Measurements from ENCODE around the gene ACACB. TPM values are rescaled to one million over a fixed set of nuclear protein-coding genes. Genes with fewer than 3 reads are reported as not detected.
A peak's percentile ranks its signal among the peaks of the same experiment; 100 is the strongest.

Gene ACACB
- total RNA-seq, 3 donors from 2014 or later (not counting 1 experiment from before 2014, with no cell fraction given): 4.1 to 14.3 (median 8.4) TPM

DNA sequence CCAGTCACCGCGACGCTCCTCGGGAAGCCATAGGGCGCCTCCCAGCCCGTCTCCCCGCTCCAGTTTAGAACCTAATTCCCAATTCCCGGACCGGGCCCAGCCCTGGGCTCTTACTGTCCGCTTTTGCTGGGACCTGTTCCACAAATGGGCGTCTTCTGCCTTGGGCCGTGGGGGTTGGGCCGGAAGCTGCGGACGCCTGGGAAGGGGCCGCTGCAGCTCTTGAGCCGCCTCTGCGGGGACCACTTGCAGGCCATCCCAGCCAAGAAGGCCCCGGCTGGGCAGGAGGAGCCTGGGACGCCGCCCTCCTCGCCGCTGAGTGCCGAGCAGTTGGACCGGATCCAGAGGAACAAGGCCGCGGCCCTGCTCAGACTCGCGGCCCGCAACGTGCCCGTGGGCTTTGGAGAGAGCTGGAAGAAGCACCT is 18.2 kb upstream of the ACACB start:
- H3K4me3 ChIP-seq (ENCODE audit: low read length): peak overlapping the region; percentile 89
- intact Hi-C loops (cut with micrococcal nuclease): loop anchor here (1.0 to 10.0 kb wide), 2 partner anchors 45 to 273 kb away; no protein-coding TSS in a partner anchor
- H3K4me1 Mint-ChIP-seq: peaks cover 37 to 45% of the 10 kb centered on the region in 2 donors
- H3K36me3 Mint-ChIP-seq: no peaks in the 10 kb centered on the region
- WGBS (ENCODE audit: insufficient coverage): under 1% methylated on average over 32 of the region's 32 CpGs
- TF ChIP-seq, protein P1, sequence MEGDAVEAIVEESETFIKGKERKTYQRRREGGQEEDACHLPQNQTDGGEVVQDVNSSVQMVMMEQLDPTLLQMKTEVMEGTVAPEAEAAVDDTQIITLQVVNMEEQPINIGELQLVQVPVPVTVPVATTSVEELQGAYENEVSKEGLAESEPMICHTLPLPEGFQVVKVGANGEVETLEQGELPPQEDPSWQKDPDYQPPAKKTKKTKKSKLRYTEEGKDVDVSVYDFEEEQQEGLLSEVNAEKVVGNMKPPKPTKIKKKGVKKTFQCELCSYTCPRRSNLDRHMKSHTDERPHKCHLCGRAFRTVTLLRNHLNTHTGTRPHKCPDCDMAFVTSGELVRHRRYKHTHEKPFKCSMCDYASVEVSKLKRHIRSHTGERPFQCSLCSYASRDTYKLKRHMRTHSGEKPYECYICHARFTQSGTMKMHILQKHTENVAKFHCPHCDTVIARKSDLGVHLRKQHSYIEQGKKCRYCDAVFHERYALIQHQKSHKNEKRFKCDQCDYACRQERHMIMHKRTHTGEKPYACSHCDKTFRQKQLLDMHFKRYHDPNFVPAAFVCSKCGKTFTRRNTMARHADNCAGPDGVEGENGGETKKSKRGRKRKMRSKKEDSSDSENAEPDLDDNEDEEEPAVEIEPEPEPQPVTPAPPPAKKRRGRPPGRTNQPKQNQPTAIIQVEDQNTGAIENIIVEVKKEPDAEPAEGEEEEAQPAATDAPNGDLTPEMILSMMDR (IDR thresholded peaks at IDR 0.05): no peak
- H3K27ac Mint-ChIP-seq: peak overlapping the region; percentile 77 to 85
- H3K36me3 ChIP-seq (ENCODE audit: control insufficient read depth, insufficient read depth, low read length): peaks cover 9% of the 10 kb centered on the region
- DNase-seq: peak in 1 of 2 donors; percentile 62
- no peaks in the 10 kb centered on the region for H3K27me3 Mint-ChIP-seq (ENCODE audit: low read depth in 2 of 2)
- peaks cover 41% of the 10 kb centered on the region for H3K4me1 ChIP-seq (ENCODE audit: control insufficient read depth, insufficient read depth, low read length)
- peak; percentile 4 to 18 (median 14) for ATAC-seq
- H3K27ac ChIP-seq (ENCODE audit: low read length): peak overlapping the region; percentile 68
- peak overlapping the region; percentile 88 for H3K4me3 Mint-ChIP-seq
- no peaks in the 10 kb centered on the region for H3K9me3 Mint-ChIP-seq
- H3K9me3 ChIP-seq (ENCODE audit: control insufficient read depth, insufficient read depth, low read length): no peaks in the 10 kb centered on the region
- H3K27me3 ChIP-seq (ENCODE audit: control insufficient read depth, insufficient read depth, low read length): no peaks in the 10 kb centered on the region

DNA sequence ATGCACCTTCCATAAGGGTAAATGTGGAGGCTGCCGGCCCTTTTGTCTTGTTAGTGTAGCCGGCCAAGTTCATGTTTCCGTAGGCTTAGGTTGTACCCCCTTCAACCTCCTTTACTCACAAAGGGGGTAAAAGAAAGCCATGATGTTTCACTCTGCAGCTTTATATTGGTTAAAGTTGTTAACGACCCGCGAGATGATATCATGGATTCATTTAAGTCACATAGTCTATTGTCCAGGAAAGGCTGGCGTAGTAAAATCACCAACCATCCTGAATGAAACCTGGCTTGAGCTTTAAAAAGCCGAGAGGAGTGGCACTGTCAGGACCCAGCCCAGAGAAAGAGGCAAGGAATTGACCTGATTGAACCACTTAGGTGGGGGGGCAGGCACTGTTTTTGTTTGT is 17.7 kb upstream of the ACACB start:
- H3K27me3 ChIP-seq (ENCODE audit: control insufficient read depth, insufficient read depth, low read length): no peaks in the 10 kb centered on the region
- intact Hi-C loops (cut with micrococcal nuclease): loop anchor here (1.0 to 10.0 kb wide), 2 partner anchors 45 to 274 kb away; no protein-coding TSS in a partner anchor
- peak overlapping the region; percentile 68 for H3K27ac ChIP-seq (ENCODE audit: low read length)
- Mint-ChIP-seq H3K9me3 (no peaks in the 10 kb centered on the region), H3K36me3 (no peaks in the 10 kb centered on the region), H3K27me3 (ENCODE audit: low read depth in 2 of 2) (no peaks in the 10 kb centered on the region), H3K27ac (peak overlapping the region; percentile 77 to 85), H3K4me1 (peaks cover 32 to 40% of the 10 kb centered on the region in 2 donors), H3K4me3 (peak overlapping the region; percentile 88)
- no peaks in the 10 kb centered on the region for H3K9me3 ChIP-seq (ENCODE audit: control insufficient read depth, insufficient read depth, low read length)
- H3K36me3 ChIP-seq (ENCODE audit: control insufficient read depth, insufficient read depth, low read length): peaks cover 13% of the 10 kb centered on the region
- 9% methylated on average over 7 of the region's 8 CpGs for WGBS (ENCODE audit: insufficient coverage)
- ATAC-seq: no peak
- H3K4me1 ChIP-seq (ENCODE audit: control insufficient read depth, insufficient read depth, low read length): peaks cover 38% of the 10 kb centered on the region
- TF ChIP-seq, protein P1 (IDR thresholded peaks at IDR 0.05): no peak
- no peak for DNase-seq
- H3K4me3 ChIP-seq (ENCODE audit: low read length): peak overlapping the region; percentile 89

DNA sequence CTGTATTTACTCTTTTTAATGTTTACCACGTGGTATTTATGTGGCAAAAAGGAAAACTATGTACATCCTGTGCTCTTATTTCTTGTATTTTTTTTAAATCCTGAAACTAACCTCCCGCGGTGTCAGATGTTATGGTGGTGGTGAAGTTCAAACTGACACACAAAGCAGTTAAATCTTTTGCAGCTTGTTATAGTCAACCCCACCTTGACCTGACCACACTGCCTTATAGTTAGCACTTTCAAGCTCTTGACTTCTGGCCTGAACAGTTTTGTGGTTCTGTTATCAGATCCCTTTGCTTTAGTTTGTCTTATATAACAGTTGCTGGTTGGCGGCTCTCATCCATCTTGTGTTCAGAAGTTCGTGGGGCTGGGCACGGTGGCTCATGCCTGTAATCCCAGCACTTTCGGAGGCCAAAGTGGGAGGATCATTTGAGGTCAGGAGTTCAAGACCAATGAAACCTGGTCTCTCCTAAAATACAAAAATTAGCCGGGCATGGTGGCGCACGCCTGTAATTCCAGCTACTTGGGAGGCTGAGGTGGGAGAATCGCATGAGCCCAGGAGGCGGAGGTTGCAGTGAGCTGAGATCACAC is 16.9 kb upstream of the ACACB start:
- Mint-ChIP-seq H3K27me3 (ENCODE audit: low read depth in 2 of 2) (no peaks in the 10 kb centered on the region), H3K4me3 (peak overlapping the region; percentile 88), H3K9me3 (no peaks in the 10 kb centered on the region), H3K4me1 (peaks cover 28 to 36% of the 10 kb centered on the region in 2 donors), H3K27ac (peak overlapping the region; percentile 77 to 85), H3K36me3 (no peaks in the 10 kb centered on the region)
- intact Hi-C loops (cut with micrococcal nuclease): loop anchor here (10.0 kb wide), 1 partner anchor 275 kb away; no protein-coding TSS in a partner anchor
- Histone ChIP-seq H3K4me1 (ENCODE audit: control insufficient read depth, insufficient read depth, low read length) (peaks cover 34% of the 10 kb centered on the region), H3K36me3 (ENCODE audit: control insufficient read depth, insufficient read depth, low read length) (peaks cover 22% of the 10 kb centered on the region), H3K4me3 (ENCODE audit: low read length) (no peak overlapping the region), H3K27ac (ENCODE audit: low read length) (peak overlapping the region; percentile 68), H3K9me3 (ENCODE audit: control insufficient read depth, insufficient read depth, low read length) (no peaks in the 10 kb centered on the region), H3K27me3 (ENCODE audit: control insufficient read depth, insufficient read depth, low read length) (no peaks in the 10 kb centered on the region)
- TF ChIP-seq, protein P1 (IDR thresholded peaks at IDR 0.05): no peak
- WGBS (ENCODE audit: insufficient coverage): 43% methylated on average over 11 of the region's 12 CpGs
- no peak for ATAC-seq
- peak in 1 of 2 donors; percentile 49 for DNase-seq

Data from natural killer cell (primary cell).